ENCODE data around the gene EIPR1.

The EIPR1 gene

DNA sequence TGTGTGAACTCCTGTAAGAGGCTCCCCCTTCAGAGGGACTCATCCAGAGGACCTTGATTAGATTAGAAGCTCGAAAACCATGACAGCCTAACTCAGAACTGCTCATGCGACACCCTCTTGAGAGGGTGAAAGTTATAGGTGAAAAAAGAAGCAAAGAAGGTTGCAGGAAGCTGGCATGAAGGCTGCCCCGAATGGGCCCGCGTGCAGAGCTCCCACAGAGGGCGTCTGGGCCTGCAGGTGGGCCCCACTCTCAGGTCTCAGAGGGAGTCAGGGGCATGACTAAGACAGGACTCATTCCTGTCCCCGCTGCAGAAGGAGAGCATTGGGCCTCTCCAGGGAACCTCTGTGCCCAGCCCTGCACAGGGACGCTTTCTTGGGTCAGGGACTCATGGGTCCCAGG lies 235.4 kb downstream of the EIPR1 start:
- DNase-seq: no peak

DNA sequence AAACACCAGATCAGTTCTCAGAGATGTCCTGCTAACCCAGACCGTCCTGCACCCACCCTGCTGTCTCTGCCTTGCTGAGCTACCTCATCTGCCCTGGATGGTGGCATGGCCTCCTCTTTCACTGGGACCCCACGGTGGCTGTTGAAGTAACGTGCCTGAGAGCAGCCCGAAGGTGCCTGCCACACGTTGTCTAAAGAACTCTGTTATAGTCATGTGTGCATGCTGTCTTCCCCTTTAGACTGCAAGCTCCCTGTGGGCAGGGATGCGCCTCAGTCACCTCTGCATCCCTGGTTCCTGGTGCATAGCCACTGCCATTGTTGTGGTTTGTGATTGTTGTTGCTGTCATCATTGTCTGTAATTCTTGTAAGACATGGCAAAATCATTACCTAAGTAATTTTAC lies 235.9 kb downstream of the EIPR1 start:
- no peak for DNase-seq

GRCh38 chr2:3139906-3140305 lies 237.7 kb downstream of the EIPR1 start:
- no peak for DNase-seq
